SK-N-SH (cell line): Measurements from ENCODE around the gene NUDT22. TPM values are rescaled to one million over a fixed set of nuclear protein-coding genes. Genes with fewer than 3 reads are reported as not detected.

Experiments used
- CTCF ChIA-PET: fragments of 300-600, 350-600 bp; formaldehyde crosslinking; extraction: SDS; loops from one replicate; lab custom pipeline; 2021; lab: Yijun Ruan, JAX
- POLR2A ChIA-PET: fragments of 350-600 bp; sonication (Branson Sonifier 250); formaldehyde crosslinking; extraction: SDS; loops from one replicate; lab custom pipeline; 2020; ENCODE audit warnings: antibody characterized with exemption, inconsistent platforms; lab: Yijun Ruan, JAX
- DNase-seq: peaks from one replicate; pipeline ENCODE4 v3.0.0; 2012
- H2AFZ ChIP-seq: fragments of 200-600 bp; sonication (generic); 2 replicates; pipeline ENCODE4 v1.8.1; 2016; ENCODE audit warnings: antibody characterized with exemption, mild to moderate bottlenecking, low read depth
- H3F3A ChIP-seq: fragments of 200-600 bp; sonication (generic); replicated peaks from 2 replicates; pipeline ENCODE3; 2016; ENCODE audit warnings: antibody characterized with exemption, mild to moderate bottlenecking; ENCODE audit not compliant: insufficient read depth
- H3K27ac ChIP-seq, 2 experiments: fragments of 200-500 bp in 1 of 2; fragments of 200-600 bp in 1 of 2; sonication (Bioruptor generic) in 1 of 2; sonication (generic), shearing (Covaris generic) in 1 of 2; 2 replicates each; pipeline versions ENCODE4 v1.5.1 to v1.6.1; 2014 to 2016; ENCODE audit warnings: low read depth in 2 of 2, inconsistent platforms in 1 of 2, low read length in 1 of 2, mild to moderate bottlenecking in 1 of 2, mixed read lengths in 1 of 2
- H3K27me3 ChIP-seq: fragments of 200-600 bp; sonication (generic), shearing (Covaris generic); 2 replicates; pipeline ENCODE4 v1.6.1; 2016; ENCODE audit warnings: mixed run types; ENCODE audit not compliant: insufficient read depth
- H3K36me3 ChIP-seq, 2 experiments: fragments of 200-500 bp in 1 of 2; fragments of 200-600 bp in 1 of 2; sonication (Bioruptor generic) in 1 of 2; sonication (generic) in 1 of 2; replicated peaks in 1 of 2; 2 replicates each; pipeline versions ENCODE3 to v1.5.1; 2014 to 2016; ENCODE audit warnings: low read length in 1 of 2, mild to moderate bottlenecking in 1 of 2; ENCODE audit not compliant: insufficient read depth in 2 of 2, control insufficient read depth in 1 of 2
- H3K4me1 ChIP-seq, 2 experiments: fragments of 200-500 bp in 1 of 2; fragments of 200-600 bp in 1 of 2; sonication (Bioruptor generic) in 1 of 2; sonication (generic), shearing (Covaris generic) in 1 of 2; 2 replicates each; pipeline versions ENCODE4 v1.5.1 to v1.6.1; 2014 to 2016; ENCODE audit warnings: low read depth in 1 of 2, low read length in 1 of 2, mixed run types in 1 of 2; ENCODE audit not compliant: insufficient read depth in 2 of 2, control insufficient read depth in 1 of 2
- H3K4me2 ChIP-seq: fragments of 200-600 bp; sonication (generic), shearing (Covaris generic); 2 replicates; pipeline ENCODE4 v1.6.1; 2017; ENCODE audit warnings: mixed run types
- H3K4me3 ChIP-seq, 2 experiments: fragments of 200-500 bp in 1 of 2; fragments of 200-600 bp in 1 of 2; sonication (Bioruptor generic) in 1 of 2; sonication (generic), shearing (Covaris generic) in 1 of 2; 2 replicates each; pipeline versions ENCODE4 v1.5.1 to v1.8.1; 2014 to 2016; ENCODE audit warnings: low read depth in 2 of 2, inconsistent platforms in 1 of 2, low read length in 1 of 2, mild to moderate bottlenecking in 1 of 2, mixed read lengths in 1 of 2, moderate library complexity in 1 of 2
- H3K79me2 ChIP-seq: fragments of 200-600 bp; sonication (generic); 2 replicates; pipeline ENCODE4 v1.8.1; 2017; ENCODE audit warnings: mild to moderate bottlenecking; ENCODE audit not compliant: insufficient read depth
- H3K9ac ChIP-seq: fragments of 200-600 bp; sonication (generic); 2 replicates; pipeline ENCODE4 v1.6.1; 2017; ENCODE audit warnings: mixed run types
- H3K9me2 ChIP-seq: fragments of 200-600 bp; sonication (generic); 2 replicates; pipeline ENCODE4 v1.6.1; 2017; ENCODE audit warnings: mixed run types
- H3K9me3 ChIP-seq: fragments of 200-600 bp; sonication (generic); 2 replicates; pipeline ENCODE4 v1.6.1; 2017; ENCODE audit warnings: mixed run types, mild to moderate bottlenecking, moderate library complexity
- H4K20me1 ChIP-seq: fragments of 200-600 bp; sonication (generic); 2 replicates; pipeline ENCODE4 v1.6.1; 2017; ENCODE audit warnings: mild to moderate bottlenecking, mixed run types; ENCODE audit not compliant: insufficient read depth
- CHD2 ChIP-seq: fragments of 150-350 bp; IDR thresholded peaks from 2 replicates; pipeline ENCODE4 v1.6.1; 2018; ENCODE audit warnings: low read length; ENCODE audit not compliant: partially characterized antibody
- ELF1 ChIP-seq: IDR thresholded peaks from 2 replicates; pipeline ENCODE4 v1.4.0; 2012
- FOSL2 ChIP-seq: IDR thresholded peaks from 2 replicates; pipeline ENCODE4 v1.4.0; 2012; ENCODE audit warnings: low read depth, mild to moderate bottlenecking, moderate library complexity, borderline replicate concordance
- FOXJ3 ChIP-seq: sonication (generic); formaldehyde crosslinking; IDR thresholded peaks from 2 replicates; pipeline ENCODE4 v1.5.1; 2020; ENCODE audit warnings: mild to moderate bottlenecking, missing genetic modification reagents
- GABPA ChIP-seq: IDR thresholded peaks from 2 replicates; pipeline ENCODE4 v1.4.0; 2012; ENCODE audit warnings: low read depth, mild to moderate bottlenecking
- JUND ChIP-seq: IDR thresholded peaks from 2 replicates; pipeline ENCODE4 v1.4.0; 2012
- MEF2A ChIP-seq: IDR thresholded peaks from 2 replicates; pipeline ENCODE4 v1.4.0; 2012; ENCODE audit warnings: low read depth, borderline replicate concordance
- NRF1 ChIP-seq: IDR thresholded peaks from 2 replicates; pipeline ENCODE4 v1.6.1; 2012; ENCODE audit warnings: low read depth, mild to moderate bottlenecking, low read length
- RAD21 ChIP-seq: IDR thresholded peaks from 2 replicates; pipeline ENCODE4 v1.6.1; 2012; ENCODE audit warnings: mild to moderate bottlenecking, low read length
- RCOR1 ChIP-seq: fragments of 150-350 bp; IDR thresholded peaks from 2 replicates; pipeline ENCODE4 v1.6.1; 2017; ENCODE audit warnings: antibody characterized with exemption, low read length
- RFX5 ChIP-seq: IDR thresholded peaks from 2 replicates; pipeline ENCODE4 v1.6.1; 2012; ENCODE audit warnings: mild to moderate bottlenecking, improper control_type of control experiment, low read length
- RXRA ChIP-seq: IDR thresholded peaks from 2 replicates; pipeline ENCODE4 v1.4.0; 2012; ENCODE audit warnings: low read depth, mild to moderate bottlenecking, borderline replicate concordance
- SMC3 ChIP-seq: IDR thresholded peaks from 2 replicates; pipeline ENCODE4 v1.6.1; 2012; ENCODE audit warnings: low read depth, low read length, improper control_type of control experiment
- TEAD4 ChIP-seq: IDR thresholded peaks from 2 replicates; pipeline ENCODE4 v1.4.0; 2012; ENCODE audit warnings: mild to moderate bottlenecking, borderline replicate concordance; ENCODE audit not compliant: insufficient read depth
- WGBS: methylation state at CpG from one replicate; pipeline ENCODE4 v1.1.6; 2017; ENCODE audit warnings: low lambda C conversion rate; 5-methylcytosine and 5-hydroxymethylcytosine counted together
- polyA plus RNA-seq, 3 experiments: library from polyadenylated mRNA; depleted of rRNA; stranded (reverse); fragments of >200 nt; gene quantifications; 2 replicates each; pipeline ENCODE4 v1.2.3, GENCODE V29; 2012
- TF ChIP-seq, protein P1 (sequence below): IDR thresholded peaks from 2 replicates; pipeline ENCODE4 v1.6.1; 2012; ENCODE audit warnings: mild to moderate bottlenecking, low read depth, low read length, moderate library complexity
- TF ChIP-seq, protein P2 (sequence below): fragments of 150-350 bp; IDR thresholded peaks from 2 replicates; pipeline ENCODE4 v1.6.1; 2017; ENCODE audit warnings: antibody characterized with exemption, low read length, low read depth, borderline replicate concordance
- TF ChIP-seq, protein P3 (sequence below): fragments of 200-600 bp; sonication (generic); IDR thresholded peaks from 2 replicates; pipeline ENCODE4 v1.6.1; 2017; ENCODE audit warnings: antibody characterized with exemption, mild to moderate bottlenecking, moderate library complexity
- TF ChIP-seq, protein P4 (sequence below): IDR thresholded peaks from 2 replicates; pipeline ENCODE4; 2012
- TF ChIP-seq, protein P5 (sequence below): IDR thresholded peaks from 2 replicates; pipeline ENCODE4 v1.4.0; 2012; ENCODE audit warnings: low read depth, borderline replicate concordance

NUDT22 gene
- polyA plus RNA-seq, 1 of the 3 experiments (the other 2 are of a cell fraction): 72.7 TPM

GRCh38 chr11:64210301-64211020 is 15.6 kb upstream of the NUDT22 start:
- Histone ChIP-seq H3K9me3 (no peaks in the 10 kb centered on the region), H3K9ac (no peak overlapping the region), H3F3A (peaks cover 3% of the 10 kb centered on the region), H3K27ac (no peak overlapping the region), H3K4me1 (peaks cover 0 to 24% of the 10 kb centered on the region in 2 experiments; a peak in 3 of 4 replicates), H3K9me2 (no peaks in the 10 kb centered on the region), H3K36me3 (peaks cover 4 to 10% of the 10 kb centered on the region in 2 experiments), H3K4me2 (no peak overlapping the region), H2AFZ (no peak overlapping the region), H3K79me2 (no peaks in the 10 kb centered on the region; the same call in 1 of the 2 replicates), H3K4me3 (no peak overlapping the region), H3K27me3 (no peaks in the 10 kb centered on the region), H4K20me1 (no peaks in the 10 kb centered on the region)
- peak; percentile 21 for DNase-seq
- 96% methylated on average over 19 of the region's 24 CpGs for WGBS
- TF ChIP-seq RCOR1 (no peak), NRF1 (no peak), RAD21 (no peak), ELF1 (no peak), CHD2 (no peak), GABPA (no peak), RXRA (no peak), RFX5 (no peak), FOXJ3 (CRISPR knock-in tag) (no peak), SMC3 (no peak), MEF2A (no peak), FOSL2 (no peak), JUND (no peak), TEAD4 (no peak)
- TF ChIP-seq, protein P1, sequence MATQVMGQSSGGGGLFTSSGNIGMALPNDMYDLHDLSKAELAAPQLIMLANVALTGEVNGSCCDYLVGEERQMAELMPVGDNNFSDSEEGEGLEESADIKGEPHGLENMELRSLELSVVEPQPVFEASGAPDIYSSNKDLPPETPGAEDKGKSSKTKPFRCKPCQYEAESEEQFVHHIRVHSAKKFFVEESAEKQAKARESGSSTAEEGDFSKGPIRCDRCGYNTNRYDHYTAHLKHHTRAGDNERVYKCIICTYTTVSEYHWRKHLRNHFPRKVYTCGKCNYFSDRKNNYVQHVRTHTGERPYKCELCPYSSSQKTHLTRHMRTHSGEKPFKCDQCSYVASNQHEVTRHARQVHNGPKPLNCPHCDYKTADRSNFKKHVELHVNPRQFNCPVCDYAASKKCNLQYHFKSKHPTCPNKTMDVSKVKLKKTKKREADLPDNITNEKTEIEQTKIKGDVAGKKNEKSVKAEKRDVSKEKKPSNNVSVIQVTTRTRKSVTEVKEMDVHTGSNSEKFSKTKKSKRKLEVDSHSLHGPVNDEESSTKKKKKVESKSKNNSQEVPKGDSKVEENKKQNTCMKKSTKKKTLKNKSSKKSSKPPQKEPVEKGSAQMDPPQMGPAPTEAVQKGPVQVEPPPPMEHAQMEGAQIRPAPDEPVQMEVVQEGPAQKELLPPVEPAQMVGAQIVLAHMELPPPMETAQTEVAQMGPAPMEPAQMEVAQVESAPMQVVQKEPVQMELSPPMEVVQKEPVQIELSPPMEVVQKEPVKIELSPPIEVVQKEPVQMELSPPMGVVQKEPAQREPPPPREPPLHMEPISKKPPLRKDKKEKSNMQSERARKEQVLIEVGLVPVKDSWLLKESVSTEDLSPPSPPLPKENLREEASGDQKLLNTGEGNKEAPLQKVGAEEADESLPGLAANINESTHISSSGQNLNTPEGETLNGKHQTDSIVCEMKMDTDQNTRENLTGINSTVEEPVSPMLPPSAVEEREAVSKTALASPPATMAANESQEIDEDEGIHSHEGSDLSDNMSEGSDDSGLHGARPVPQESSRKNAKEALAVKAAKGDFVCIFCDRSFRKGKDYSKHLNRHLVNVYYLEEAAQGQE: no peak
- TF ChIP-seq, protein P2, sequence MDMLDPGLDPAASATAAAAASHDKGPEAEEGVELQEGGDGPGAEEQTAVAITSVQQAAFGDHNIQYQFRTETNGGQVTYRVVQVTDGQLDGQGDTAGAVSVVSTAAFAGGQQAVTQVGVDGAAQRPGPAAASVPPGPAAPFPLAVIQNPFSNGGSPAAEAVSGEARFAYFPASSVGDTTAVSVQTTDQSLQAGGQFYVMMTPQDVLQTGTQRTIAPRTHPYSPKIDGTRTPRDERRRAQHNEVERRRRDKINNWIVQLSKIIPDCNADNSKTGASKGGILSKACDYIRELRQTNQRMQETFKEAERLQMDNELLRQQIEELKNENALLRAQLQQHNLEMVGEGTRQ: no peak
- TF ChIP-seq, protein P3, sequence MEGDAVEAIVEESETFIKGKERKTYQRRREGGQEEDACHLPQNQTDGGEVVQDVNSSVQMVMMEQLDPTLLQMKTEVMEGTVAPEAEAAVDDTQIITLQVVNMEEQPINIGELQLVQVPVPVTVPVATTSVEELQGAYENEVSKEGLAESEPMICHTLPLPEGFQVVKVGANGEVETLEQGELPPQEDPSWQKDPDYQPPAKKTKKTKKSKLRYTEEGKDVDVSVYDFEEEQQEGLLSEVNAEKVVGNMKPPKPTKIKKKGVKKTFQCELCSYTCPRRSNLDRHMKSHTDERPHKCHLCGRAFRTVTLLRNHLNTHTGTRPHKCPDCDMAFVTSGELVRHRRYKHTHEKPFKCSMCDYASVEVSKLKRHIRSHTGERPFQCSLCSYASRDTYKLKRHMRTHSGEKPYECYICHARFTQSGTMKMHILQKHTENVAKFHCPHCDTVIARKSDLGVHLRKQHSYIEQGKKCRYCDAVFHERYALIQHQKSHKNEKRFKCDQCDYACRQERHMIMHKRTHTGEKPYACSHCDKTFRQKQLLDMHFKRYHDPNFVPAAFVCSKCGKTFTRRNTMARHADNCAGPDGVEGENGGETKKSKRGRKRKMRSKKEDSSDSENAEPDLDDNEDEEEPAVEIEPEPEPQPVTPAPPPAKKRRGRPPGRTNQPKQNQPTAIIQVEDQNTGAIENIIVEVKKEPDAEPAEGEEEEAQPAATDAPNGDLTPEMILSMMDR: no peak
- TF ChIP-seq, protein P4, sequence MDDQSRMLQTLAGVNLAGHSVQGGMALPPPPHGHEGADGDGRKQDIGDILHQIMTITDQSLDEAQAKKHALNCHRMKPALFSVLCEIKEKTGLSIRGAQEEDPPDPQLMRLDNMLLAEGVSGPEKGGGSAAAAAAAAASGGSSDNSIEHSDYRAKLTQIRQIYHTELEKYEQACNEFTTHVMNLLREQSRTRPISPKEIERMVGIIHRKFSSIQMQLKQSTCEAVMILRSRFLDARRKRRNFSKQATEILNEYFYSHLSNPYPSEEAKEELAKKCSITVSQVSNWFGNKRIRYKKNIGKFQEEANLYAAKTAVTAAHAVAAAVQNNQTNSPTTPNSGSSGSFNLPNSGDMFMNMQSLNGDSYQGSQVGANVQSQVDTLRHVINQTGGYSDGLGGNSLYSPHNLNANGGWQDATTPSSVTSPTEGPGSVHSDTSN: no peak
- TF ChIP-seq, protein P5, sequence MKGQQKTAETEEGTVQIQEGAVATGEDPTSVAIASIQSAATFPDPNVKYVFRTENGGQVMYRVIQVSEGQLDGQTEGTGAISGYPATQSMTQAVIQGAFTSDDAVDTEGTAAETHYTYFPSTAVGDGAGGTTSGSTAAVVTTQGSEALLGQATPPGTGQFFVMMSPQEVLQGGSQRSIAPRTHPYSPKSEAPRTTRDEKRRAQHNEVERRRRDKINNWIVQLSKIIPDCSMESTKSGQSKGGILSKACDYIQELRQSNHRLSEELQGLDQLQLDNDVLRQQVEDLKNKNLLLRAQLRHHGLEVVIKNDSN: no peak
- ChIA-PET POLR2A (interaction anchor here (0.6 to 1.4 kb wide), 2 partner anchors 13 to 382 kb away, joined by 3 to 5 read pairs; no protein-coding TSS in a partner anchor), CTCF (interaction anchor here (0.8 to 2.1 kb wide), 2 partner anchors 10 to 94 kb away, joined by 3 to 5 read pairs; no protein-coding TSS in a partner anchor)
